GM21367 (cell line): ENCODE results near the gene KLF12.

Experiments used
- ATAC-seq: cut with Tn5 transposase; IDR thresholded peaks from one replicate; pipeline ENCODE4 v1.9.1; 2021; ENCODE audit not compliant: unreplicated experiment

The KLF12 gene

GRCh38 chr13:74104661-74105275 is 29.4 kb downstream of the KLF12 start:
- ATAC-seq: no peak

- no peak for ATAC-seq
Observed at GRCh38 chr13:74103970-74104555, 30.1 kb downstream of the KLF12 start.

- ATAC-seq: no peak
Observed at GRCh38 chr13:74103196-74103595, 31.0 kb downstream of the KLF12 start.

DNA sequence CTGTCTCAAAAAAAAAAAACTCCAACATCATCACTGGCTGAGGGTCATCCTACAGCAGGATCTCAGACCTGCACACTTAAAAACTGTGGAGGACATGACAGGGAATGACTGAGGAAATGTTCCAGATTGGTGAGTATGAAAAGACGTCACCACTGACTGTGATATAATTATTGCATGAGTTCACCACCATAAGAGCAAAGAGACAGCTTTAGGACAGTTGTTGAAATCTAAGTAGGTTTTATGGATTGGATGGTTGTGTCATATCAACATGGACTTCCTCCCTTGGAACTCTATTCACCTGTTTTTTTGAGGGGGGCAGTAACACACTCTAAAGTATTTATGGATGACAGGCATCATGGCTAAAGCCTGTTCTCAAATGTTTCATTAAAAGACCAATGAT is 31.5 kb downstream of the KLF12 start:
- no peak for ATAC-seq

- no peak for ATAC-seq
Observed at GRCh38 chr13:74101436-74101835, 32.8 kb downstream of the KLF12 start.

GRCh38 chr13:74098077-74098476 is 36.1 kb downstream of the KLF12 start:
- ATAC-seq: no peak

- ATAC-seq: no peak
Observed at GRCh38 chr13:74097116-74097515, 37.1 kb downstream of the KLF12 start.

- ATAC-seq: no peak
Observed at GRCh38 chr13:74093691-74094090, 40.5 kb downstream of the KLF12 start.

GRCh38 chr13:74092711-74093110 is 41.5 kb downstream of the KLF12 start:
- no peak for ATAC-seq

DNA sequence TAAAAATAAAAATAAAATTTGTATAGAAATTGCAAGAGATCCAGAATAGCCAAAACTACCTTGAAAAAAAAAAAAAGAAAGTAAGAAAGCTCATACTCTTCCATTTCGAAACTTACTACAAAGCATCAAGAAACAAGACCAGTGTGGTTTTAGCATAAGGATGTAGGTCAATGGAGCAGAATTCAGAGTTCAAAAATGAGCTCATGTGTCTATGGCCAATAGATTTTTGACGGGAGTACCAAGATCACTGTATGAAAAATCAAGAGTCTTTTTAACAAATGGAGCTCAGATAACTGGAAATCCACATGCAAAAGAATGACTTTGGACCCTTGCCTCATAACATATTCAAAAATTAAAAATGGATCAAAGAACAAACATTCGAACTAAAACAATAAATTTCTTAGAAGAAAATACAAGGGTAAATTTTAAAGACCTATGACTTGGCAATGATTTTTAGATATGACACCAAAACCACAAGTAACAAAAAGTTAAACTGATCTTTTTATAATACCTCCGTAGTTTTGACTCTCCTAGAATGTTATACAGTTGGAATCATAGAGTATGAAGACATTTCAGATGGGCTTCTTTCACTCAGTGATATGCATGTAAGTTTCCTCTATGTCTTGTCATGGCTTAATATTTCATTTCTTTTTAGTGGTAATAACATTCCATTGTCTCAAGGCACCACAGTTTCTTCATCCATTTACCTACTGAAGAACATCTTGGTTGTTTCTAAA is 43.2 kb downstream of the KLF12 start:
- no peak for ATAC-seq

DNA sequence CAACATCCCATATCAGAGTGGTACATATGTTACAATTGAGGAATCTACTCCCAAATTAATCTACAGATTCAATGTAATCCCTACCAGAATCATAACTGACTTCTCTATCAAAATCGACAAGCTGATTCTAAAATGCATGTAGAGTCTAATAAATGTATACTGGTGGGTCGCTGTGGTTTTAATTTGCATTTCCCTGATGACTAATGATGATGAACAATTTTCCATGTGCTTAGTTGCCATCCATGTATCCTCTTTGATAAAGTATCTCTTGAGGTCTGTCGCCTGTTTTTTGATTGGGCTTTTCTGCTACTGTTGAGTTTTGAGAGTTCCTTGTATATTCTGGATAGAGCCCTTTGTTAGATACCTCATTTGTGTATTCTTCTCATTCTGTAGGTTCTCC is 43.8 kb downstream of the KLF12 start:
- ATAC-seq: no peak

- no peak for ATAC-seq
Observed at GRCh38 chr13:74087357-74087756, 46.8 kb downstream of the KLF12 start.
